Neutrophil (primary cell): ENCODE results near the gene RAB25.

Experiments used
- H3K27ac ChIP-seq: fragments of 200-600 bp; sonication (generic); 2 replicates; pipeline ENCODE4 v1.5.1; 2016; ENCODE audit warnings: mild to moderate bottlenecking, moderate library complexity
- H3K27me3 ChIP-seq: fragments of 200-600 bp; sonication (generic); 2 replicates; pipeline ENCODE4 v1.6.0; 2016; ENCODE audit warnings: mild to moderate bottlenecking
- H3K36me3 ChIP-seq: fragments of 200-600 bp; sonication (generic); 2 replicates; pipeline ENCODE4 v1.5.1; 2017
- H3K4me1 ChIP-seq, 2 experiments: fragments of 200-600 bp in 1 of 2; sonication (generic) in 1 of 2; 1 replicate in 1 of 2; 2 replicates in 1 of 2; pipeline versions ENCODE4 v1.5.1 to v1.6.1; 2013 to 2016; ENCODE audit warnings: low read depth in 1 of 2, low read length in 1 of 2, mild to moderate bottlenecking in 1 of 2, moderate library complexity in 1 of 2; ENCODE audit not compliant: control insufficient read depth in 1 of 2, insufficient read depth in 1 of 2
- H3K4me3 ChIP-seq, 2 experiments: fragments of 200-600 bp in 1 of 2; sonication (generic) in 1 of 2; 1 replicate in 1 of 2; 2 replicates in 1 of 2; pipeline ENCODE4 v1.5.1; 2013 to 2016; ENCODE audit warnings: low read depth in 1 of 2, low read length in 1 of 2, mild to moderate bottlenecking in 1 of 2, moderate library complexity in 1 of 2
- H3K9me3 ChIP-seq: fragments of 200-600 bp; sonication (generic); 2 replicates; pipeline ENCODE4 v1.5.1; 2016
- CTCF ChIP-seq: fragments of 200-600 bp; sonication (generic); IDR thresholded peaks from 2 replicates; pipeline ENCODE4 v1.5.1; 2016; ENCODE audit warnings: antibody characterized with exemption

The RAB25 gene

GRCh38 chr1:156112276-156113137 lies 51.5 kb downstream of the RAB25 start:
- no peak for TF ChIP-seq CTCF
- peaks cover 97% of the 10 kb centered on the region for H3K27me3 ChIP-seq
- no peak overlapping the region for H3K4me3 ChIP-seq
- H3K4me1 ChIP-seq: peaks cover 15 to 21% of the 10 kb centered on the region in 2 experiments
- H3K36me3 ChIP-seq: no peaks in the 10 kb centered on the region
- no peak overlapping the region for H3K27ac ChIP-seq
- H3K9me3 ChIP-seq: no peaks in the 10 kb centered on the region

GRCh38 chr1:156113282-156113950 lies 52.5 kb downstream of the RAB25 start:
- no peak for TF ChIP-seq CTCF
- H3K4me3 ChIP-seq: no peak overlapping the region
- H3K4me1 ChIP-seq: peaks cover 15 to 21% of the 10 kb centered on the region in 2 experiments
- no peaks in the 10 kb centered on the region for H3K36me3 ChIP-seq
- no peak overlapping the region for H3K27ac ChIP-seq
- H3K27me3 ChIP-seq: peaks cover 95% of the 10 kb centered on the region
- H3K9me3 ChIP-seq: no peaks in the 10 kb centered on the region

- H3K27me3 ChIP-seq: peaks cover 91% of the 10 kb centered on the region
- peak within 1 kb of the TSS in 1 of 2 experiments; percentile 10 for H3K4me3 ChIP-seq
- no peaks in the 10 kb centered on the region for H3K36me3 ChIP-seq
- no peak within 1 kb of the TSS for H3K27ac ChIP-seq
- no peak for TF ChIP-seq CTCF
- peaks cover 15 to 21% of the 10 kb centered on the region in 2 experiments for H3K4me1 ChIP-seq
- no peaks in the 10 kb centered on the region for H3K9me3 ChIP-seq
Measured at GRCh38 chr1:156114101-156114918, 53.4 kb downstream of the RAB25 start, which contains the start of gene LMNA. TSS of gene LMNA (plus strand) at chr1:156114711. CDS start at chr1:156114919, 208 bp downstream.

- Histone ChIP-seq H3K9me3 (no peaks in the 10 kb centered on the region), H3K27ac (no peak overlapping the region), H3K36me3 (no peaks in the 10 kb centered on the region), H3K4me3 (peak overlapping the region in 1 of 2 experiments; percentile 10), H3K4me1 (peaks cover 15 to 21% of the 10 kb centered on the region in 2 experiments), H3K27me3 (peaks cover 86% of the 10 kb centered on the region)
- TF ChIP-seq CTCF: no peak
Measured at GRCh38 chr1:156114919-156115513, 54.1 kb downstream of the RAB25 start.
